Measurements from ENCODE around the gene ZNF711. TPM values are rescaled to one million over a fixed set of nuclear protein-coding genes. Genes with fewer than 3 reads are reported as not detected.

The ZNF711 gene
- total RNA-seq, 1 donor = 0.86 TPM

Other genes with a start within 250 kb of the ZNF711 start
- gene APOOL, start 240.1 kb upstream of the ZNF711 start, total RNA-seq = 7.7 and 10.4 TPM in 2 replicates
- gene SATL1, start 212 bp upstream of the ZNF711 start, total RNA-seq = under 0.01 TPM in 1 of 2 replicates, not detected in the other
- gene POF1B, start 135.7 kb downstream of the ZNF711 start, total RNA-seq = not detected in 2 replicates